Loucy (cell line): ENCODE results near the gene TMEM181.
"Not testable (repeated sequence)": the region's sequence is repeated elsewhere in the genome, so short reads cannot be mapped to it uniquely, and the experiment has no call there.

Experiments
- H2AFZ ChIP-seq: fragments of 200-600 bp; sonication (generic); 2 replicates; pipeline ENCODE4 v1.6.0; 2016; ENCODE audit warnings: antibody characterized with exemption, mild to moderate bottlenecking, low read length, moderate library complexity
- H3F3A ChIP-seq: fragments of 200-600 bp; 2 replicates; pipeline ENCODE4 v1.6.0; 2016; ENCODE audit warnings: antibody characterized with exemption, low read depth, mild to moderate bottlenecking
- H3K27me3 ChIP-seq: fragments of 200-600 bp; sonication (generic); 2 replicates; pipeline ENCODE4 v1.6.1; 2014; ENCODE audit warnings: low read length, mild to moderate bottlenecking; ENCODE audit not compliant: insufficient read depth, poor library complexity, severe bottlenecking
- H3K36me3 ChIP-seq: fragments of 200-600 bp; sonication (generic); 2 replicates; pipeline ENCODE4 v1.6.1; 2016; ENCODE audit warnings: low read length; ENCODE audit not compliant: insufficient read depth
- H3K4me1 ChIP-seq: fragments of 200-600 bp; sonication (generic); 2 replicates; pipeline ENCODE4 v1.5.1; 2014; ENCODE audit warnings: low read length, mild to moderate bottlenecking; ENCODE audit not compliant: insufficient read depth, poor library complexity, severe bottlenecking
- H3K4me2 ChIP-seq: fragments of 200-600 bp; sonication (generic); 2 replicates; pipeline ENCODE4 v1.6.0; 2014; ENCODE audit warnings: antibody characterized with exemption, low read length, low read depth, mild to moderate bottlenecking; ENCODE audit not compliant: poor library complexity, severe bottlenecking
- H3K4me3 ChIP-seq: fragments of 200-600 bp; sonication (generic); 2 replicates; pipeline ENCODE4 v1.5.1; 2014; ENCODE audit warnings: low read length, mild to moderate bottlenecking, mixed read lengths; ENCODE audit not compliant: poor library complexity, severe bottlenecking
- H3K79me2 ChIP-seq: fragments of 200-600 bp; sonication (generic); 2 replicates; pipeline ENCODE4 v1.6.1; 2014; ENCODE audit warnings: low read length; ENCODE audit not compliant: insufficient read depth
- H3K9ac ChIP-seq: fragments of 200-600 bp; sonication (generic); 2 replicates; pipeline ENCODE4 v1.6.0; 2014; ENCODE audit warnings: mild to moderate bottlenecking, low read depth, low read length, moderate library complexity; ENCODE audit not compliant: poor library complexity, severe bottlenecking
- H3K9me2 ChIP-seq: fragments of 200-600 bp; sonication (generic); replicated peaks from 2 replicates; pipeline ENCODE4 v1.6.1; 2016; ENCODE audit warnings: low read depth, low read length, mixed read lengths
- H3K9me3 ChIP-seq: fragments of 200-600 bp; sonication (generic); 2 replicates; pipeline ENCODE4 v1.6.1; 2014; ENCODE audit warnings: mild to moderate bottlenecking, antibody characterized with exemption, low read length, low read depth; ENCODE audit not compliant: insufficient read depth
- H4K20me1 ChIP-seq: fragments of 200-600 bp; sonication (generic); 2 replicates; pipeline ENCODE4 v1.6.0; 2014; ENCODE audit warnings: antibody characterized with exemption, low read length, mild to moderate bottlenecking; ENCODE audit not compliant: insufficient read depth, poor library complexity, severe bottlenecking
- EZH2phosphoT487 ChIP-seq: fragments of 200-600 bp; IDR thresholded peaks from 2 replicates; pipeline ENCODE4 v1.6.1; 2018; ENCODE audit warnings: antibody characterized with exemption, mild to moderate bottlenecking, moderate library complexity, borderline replicate concordance
- TF ChIP-seq, protein P1 (sequence below): fragments of 200-600 bp; sonication (generic); conservative IDR thresholded peaks from 2 replicates; pipeline ENCODE4 v1.5.1; 2014; ENCODE audit warnings: mild to moderate bottlenecking, antibody characterized with exemption, low read length

The TMEM181 gene

DNA sequence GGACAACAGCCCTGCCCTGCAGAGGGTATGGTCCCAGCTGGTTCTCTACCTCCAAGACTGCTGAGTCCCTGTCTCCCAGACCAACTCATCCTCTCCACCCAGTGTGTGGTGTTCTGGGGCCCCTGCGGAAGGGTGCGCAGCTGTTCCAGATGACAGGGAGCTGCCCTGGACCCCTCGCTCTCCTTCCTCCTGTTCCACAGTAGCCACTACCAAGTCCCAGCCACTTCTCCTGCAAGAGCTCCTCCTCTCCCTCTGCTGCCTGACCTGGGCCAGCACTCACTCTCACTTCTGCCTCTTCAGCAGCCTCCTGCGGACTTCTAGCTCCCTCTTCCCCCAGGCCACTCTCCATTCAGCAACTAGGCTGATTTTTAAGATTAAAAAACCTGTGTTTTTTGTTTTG is 40.1 kb upstream of the TMEM181 start:
- H3K27me3 ChIP-seq = no peaks in the 10 kb centered on the region
- no peaks in the 10 kb centered on the region for H3K79me2 ChIP-seq
- no peak for TF ChIP-seq EZH2phosphoT487
- TF ChIP-seq, protein P1, sequence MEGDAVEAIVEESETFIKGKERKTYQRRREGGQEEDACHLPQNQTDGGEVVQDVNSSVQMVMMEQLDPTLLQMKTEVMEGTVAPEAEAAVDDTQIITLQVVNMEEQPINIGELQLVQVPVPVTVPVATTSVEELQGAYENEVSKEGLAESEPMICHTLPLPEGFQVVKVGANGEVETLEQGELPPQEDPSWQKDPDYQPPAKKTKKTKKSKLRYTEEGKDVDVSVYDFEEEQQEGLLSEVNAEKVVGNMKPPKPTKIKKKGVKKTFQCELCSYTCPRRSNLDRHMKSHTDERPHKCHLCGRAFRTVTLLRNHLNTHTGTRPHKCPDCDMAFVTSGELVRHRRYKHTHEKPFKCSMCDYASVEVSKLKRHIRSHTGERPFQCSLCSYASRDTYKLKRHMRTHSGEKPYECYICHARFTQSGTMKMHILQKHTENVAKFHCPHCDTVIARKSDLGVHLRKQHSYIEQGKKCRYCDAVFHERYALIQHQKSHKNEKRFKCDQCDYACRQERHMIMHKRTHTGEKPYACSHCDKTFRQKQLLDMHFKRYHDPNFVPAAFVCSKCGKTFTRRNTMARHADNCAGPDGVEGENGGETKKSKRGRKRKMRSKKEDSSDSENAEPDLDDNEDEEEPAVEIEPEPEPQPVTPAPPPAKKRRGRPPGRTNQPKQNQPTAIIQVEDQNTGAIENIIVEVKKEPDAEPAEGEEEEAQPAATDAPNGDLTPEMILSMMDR = no peak
- H3K4me3 ChIP-seq = no peak overlapping the region
- no peaks in the 10 kb centered on the region for H3K9me2 ChIP-seq
- H3K36me3 ChIP-seq = no peaks in the 10 kb centered on the region
- no peaks in the 10 kb centered on the region for H4K20me1 ChIP-seq
- no peaks in the 10 kb centered on the region for H3K9me3 ChIP-seq
- H3K4me1 ChIP-seq = peaks cover 8% of the 10 kb centered on the region
- no peak overlapping the region for H3K9ac ChIP-seq
- no peak overlapping the region for H2AFZ ChIP-seq
- H3K4me2 ChIP-seq = no peak overlapping the region
- H3F3A ChIP-seq = no peaks in the 10 kb centered on the region

DNA sequence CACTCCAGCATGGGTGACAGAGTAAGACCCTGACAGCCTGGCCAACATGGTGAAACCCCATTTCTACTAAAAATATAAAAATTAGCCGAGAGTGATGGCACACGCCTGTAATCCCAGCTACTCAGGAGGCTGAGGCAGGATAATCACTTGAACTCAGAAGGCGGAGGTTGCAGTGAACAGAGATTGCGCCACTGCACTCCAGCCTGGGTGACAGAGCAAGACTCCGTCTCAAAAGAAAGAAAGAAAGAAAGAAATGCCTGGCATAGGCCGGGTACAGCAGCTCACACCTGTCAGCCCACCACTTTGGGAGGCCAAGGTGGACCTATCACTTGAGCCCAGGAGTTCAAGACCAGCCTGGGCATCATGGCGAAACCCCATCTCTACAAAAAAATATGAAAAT is 38.9 kb upstream of the TMEM181 start:
- not testable (repeated sequence) for H3K4me2 ChIP-seq, H3K9me2 ChIP-seq, H2AFZ ChIP-seq, H3K27me3 ChIP-seq, H4K20me1 ChIP-seq, H3K4me1 ChIP-seq, H3K36me3 ChIP-seq, H3K4me3 ChIP-seq, H3F3A ChIP-seq, H3K9me3 ChIP-seq, H3K9ac ChIP-seq, H3K79me2 ChIP-seq

DNA sequence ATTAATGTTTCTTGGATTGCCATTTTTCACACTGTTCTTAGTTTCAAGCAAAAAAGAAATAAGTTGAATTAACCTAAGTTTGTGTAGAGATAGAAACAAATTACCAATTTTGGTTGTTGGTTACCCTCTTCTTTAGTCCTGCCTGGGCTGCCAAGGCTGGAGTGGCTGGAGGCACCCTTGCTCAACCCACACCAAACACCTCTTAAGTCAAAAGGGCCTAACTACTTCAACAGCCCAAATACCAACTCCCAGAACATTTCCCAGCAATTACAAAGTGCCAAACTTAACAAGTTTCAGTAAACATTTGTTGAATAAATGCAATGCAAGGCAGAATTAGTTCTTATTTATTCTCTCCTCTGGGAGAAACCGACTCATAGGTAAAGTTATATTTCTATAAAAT is 38.1 kb upstream of the TMEM181 start:
- TF ChIP-seq, protein P1 = no peak
- no peak for TF ChIP-seq EZH2phosphoT487
- H3F3A ChIP-seq = no peaks in the 10 kb centered on the region
- H4K20me1 ChIP-seq = no peaks in the 10 kb centered on the region
- no peak overlapping the region for H3K4me2 ChIP-seq
- H2AFZ ChIP-seq = no peak overlapping the region
- H3K9me2 ChIP-seq = no peaks in the 10 kb centered on the region
- H3K9me3 ChIP-seq = no peaks in the 10 kb centered on the region
- H3K79me2 ChIP-seq = no peaks in the 10 kb centered on the region
- H3K4me3 ChIP-seq = no peak overlapping the region
- H3K36me3 ChIP-seq = no peaks in the 10 kb centered on the region
- H3K27me3 ChIP-seq = no peaks in the 10 kb centered on the region
- no peak overlapping the region for H3K9ac ChIP-seq
- peaks cover 7% of the 10 kb centered on the region for H3K4me1 ChIP-seq

DNA sequence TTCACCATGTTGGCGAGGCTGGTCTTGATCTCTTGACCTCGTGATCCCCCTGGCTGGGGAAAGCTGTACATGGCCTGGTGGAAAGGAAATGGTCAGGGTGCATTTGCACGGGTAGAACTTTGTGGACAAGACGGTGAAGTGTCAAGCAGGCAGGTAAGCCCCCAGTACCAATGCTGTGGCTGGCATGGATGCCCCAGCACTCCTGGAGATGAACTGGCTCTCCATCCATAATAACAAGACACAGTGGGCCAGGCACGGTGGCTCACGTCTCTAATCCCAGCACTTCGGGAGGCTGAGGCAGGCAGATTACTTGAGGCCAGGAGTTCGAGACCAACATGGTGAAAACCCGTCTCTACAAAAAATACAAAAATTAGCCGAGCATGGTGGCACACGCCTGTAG is 37.3 kb upstream of the TMEM181 start:
- H3K9me2 ChIP-seq = no peaks in the 10 kb centered on the region
- no peak overlapping the region for H2AFZ ChIP-seq
- H3K79me2 ChIP-seq = no peaks in the 10 kb centered on the region
- H3K4me1 ChIP-seq = peaks cover 5% of the 10 kb centered on the region
- H3K4me2 ChIP-seq = no peak overlapping the region
- no peak overlapping the region for H3K4me3 ChIP-seq
- H3K27me3 ChIP-seq = no peaks in the 10 kb centered on the region
- H3F3A ChIP-seq = no peaks in the 10 kb centered on the region
- H3K9ac ChIP-seq = no peak overlapping the region
- TF ChIP-seq, protein P1 = no peak
- TF ChIP-seq EZH2phosphoT487 = no peak
- H3K9me3 ChIP-seq = no peaks in the 10 kb centered on the region
- H4K20me1 ChIP-seq = no peaks in the 10 kb centered on the region
- H3K36me3 ChIP-seq = no peaks in the 10 kb centered on the region
